ENCODE results near the gene AUTS2.

GRCh38 chr7:70142247-70142932, 544.1 kb downstream of the AUTS2 start:
- TF ChIP-seq EZH2phosphoT487 (conservative IDR thresholded peaks at IDR 0.05; ENCODE audit: low read length) (no peak), CTCF (IDR thresholded peaks at IDR 0.05; ENCODE audit: insufficient read depth, low read length, poor library complexity, severe bottlenecking) (no peak)

Measured in SU-DHL-6 (cell line).